ENCODE measurements around the gene SOHLH1. TPM values are rescaled to one million over a fixed set of nuclear protein-coding genes. Genes with fewer than 3 reads are reported as not detected.

Gene SOHLH1
- total RNA-seq, 1 donor, result not detected

DNA sequence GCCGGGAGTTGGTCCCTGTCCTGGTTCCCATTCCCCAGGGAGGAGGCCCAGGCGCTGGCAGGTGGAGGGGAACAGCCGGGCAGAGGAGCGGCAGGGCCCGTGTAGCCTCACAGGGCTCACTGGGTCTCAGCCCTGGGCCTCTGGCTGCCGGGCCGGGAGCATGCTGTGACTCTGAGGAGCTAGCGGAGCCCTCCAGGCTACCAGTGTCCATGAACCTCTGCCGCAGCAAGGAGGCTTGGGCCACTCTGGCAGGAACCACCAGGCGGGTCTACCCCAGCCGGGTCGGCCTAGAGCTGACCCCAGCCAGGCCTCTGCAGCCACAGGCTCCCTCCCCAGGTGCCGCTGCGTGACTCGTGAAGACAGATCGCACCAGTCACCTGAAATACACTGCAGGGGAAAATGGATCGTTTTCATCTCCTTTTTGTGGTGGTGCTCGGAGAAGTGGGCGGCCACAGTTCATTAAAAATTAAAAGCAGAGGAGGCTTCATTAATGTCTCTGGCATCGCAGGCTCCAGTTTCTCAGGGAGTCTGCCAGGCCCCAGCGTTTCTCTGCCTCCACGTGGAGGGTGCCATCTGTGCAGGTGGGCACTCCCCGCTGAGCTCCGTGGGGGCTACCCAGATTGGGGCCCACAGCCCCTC is 46.5 kb upstream of the SOHLH1 start:
- no peak overlapping the region for H3K4me2 ChIP-seq (ENCODE audit: insufficient read depth, low read length)
- no peak overlapping the region for H3K27ac ChIP-seq (ENCODE audit: low read depth, low read length)
- no peaks in the 10 kb centered on the region for H3K4me1 ChIP-seq (ENCODE audit: insufficient read depth, low read length)
- H4K20me1 ChIP-seq (ENCODE audit: insufficient read depth, low read length), result no peaks in the 10 kb centered on the region
- no peaks in the 10 kb centered on the region for H3K36me3 ChIP-seq (ENCODE audit: insufficient read depth, low read length)
- no peak overlapping the region for H2AFZ ChIP-seq (ENCODE audit: low read length)
- no peak overlapping the region for H3K4me3 ChIP-seq (ENCODE audit: insufficient read depth, low read length)
- H3K27me3 ChIP-seq (ENCODE audit: insufficient read depth, low read length), result no peaks in the 10 kb centered on the region
- DNase-seq (ENCODE audit: insufficient read length, low spot score, missing footprints), result no peak
- H3K9me3 ChIP-seq (ENCODE audit: low read depth, low read length), result no peaks in the 10 kb centered on the region
- no peaks in the 10 kb centered on the region for H3K79me2 ChIP-seq (ENCODE audit: insufficient read depth, low read length)
- TF ChIP-seq, protein P1, sequence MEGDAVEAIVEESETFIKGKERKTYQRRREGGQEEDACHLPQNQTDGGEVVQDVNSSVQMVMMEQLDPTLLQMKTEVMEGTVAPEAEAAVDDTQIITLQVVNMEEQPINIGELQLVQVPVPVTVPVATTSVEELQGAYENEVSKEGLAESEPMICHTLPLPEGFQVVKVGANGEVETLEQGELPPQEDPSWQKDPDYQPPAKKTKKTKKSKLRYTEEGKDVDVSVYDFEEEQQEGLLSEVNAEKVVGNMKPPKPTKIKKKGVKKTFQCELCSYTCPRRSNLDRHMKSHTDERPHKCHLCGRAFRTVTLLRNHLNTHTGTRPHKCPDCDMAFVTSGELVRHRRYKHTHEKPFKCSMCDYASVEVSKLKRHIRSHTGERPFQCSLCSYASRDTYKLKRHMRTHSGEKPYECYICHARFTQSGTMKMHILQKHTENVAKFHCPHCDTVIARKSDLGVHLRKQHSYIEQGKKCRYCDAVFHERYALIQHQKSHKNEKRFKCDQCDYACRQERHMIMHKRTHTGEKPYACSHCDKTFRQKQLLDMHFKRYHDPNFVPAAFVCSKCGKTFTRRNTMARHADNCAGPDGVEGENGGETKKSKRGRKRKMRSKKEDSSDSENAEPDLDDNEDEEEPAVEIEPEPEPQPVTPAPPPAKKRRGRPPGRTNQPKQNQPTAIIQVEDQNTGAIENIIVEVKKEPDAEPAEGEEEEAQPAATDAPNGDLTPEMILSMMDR (IDR thresholded peaks at IDR 0.05; ENCODE audit: extremely low read depth, low read depth, low read length), result no peak

DNA sequence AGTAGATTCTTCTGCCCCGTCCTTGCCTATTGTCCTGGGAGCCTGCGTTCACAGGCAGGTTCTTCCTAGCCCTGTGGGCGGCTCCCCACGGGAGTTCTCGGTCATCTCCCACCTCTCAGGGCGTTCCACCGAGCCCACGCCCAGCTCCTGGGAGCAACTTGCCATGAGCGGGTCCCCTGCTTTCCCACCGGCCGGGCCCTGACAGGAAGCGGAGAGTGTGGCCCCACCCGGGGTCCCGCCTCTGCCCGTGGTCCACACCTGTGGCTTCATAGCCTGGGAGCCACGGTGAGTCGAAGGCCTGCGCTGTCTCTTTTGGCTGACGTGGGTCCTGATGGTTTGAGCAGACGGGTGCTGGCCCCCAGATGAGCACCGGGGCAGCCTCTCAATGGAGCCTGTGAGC is 45.9 kb upstream of the SOHLH1 start:
- no peak overlapping the region for H3K4me2 ChIP-seq (ENCODE audit: insufficient read depth, low read length)
- no peak overlapping the region for H2AFZ ChIP-seq (ENCODE audit: low read length)
- H3K79me2 ChIP-seq (ENCODE audit: insufficient read depth, low read length), result no peaks in the 10 kb centered on the region
- H3K27ac ChIP-seq (ENCODE audit: low read depth, low read length), result no peak overlapping the region
- TF ChIP-seq, protein P1 (IDR thresholded peaks at IDR 0.05; ENCODE audit: extremely low read depth, low read depth, low read length), result no peak
- H4K20me1 ChIP-seq (ENCODE audit: insufficient read depth, low read length), result no peaks in the 10 kb centered on the region
- H3K36me3 ChIP-seq (ENCODE audit: insufficient read depth, low read length), result no peaks in the 10 kb centered on the region
- no peaks in the 10 kb centered on the region for H3K4me1 ChIP-seq (ENCODE audit: insufficient read depth, low read length)
- H3K27me3 ChIP-seq (ENCODE audit: insufficient read depth, low read length), result no peaks in the 10 kb centered on the region
- H3K4me3 ChIP-seq (ENCODE audit: insufficient read depth, low read length), result no peak overlapping the region
- DNase-seq (ENCODE audit: insufficient read length, low spot score, missing footprints), result no peak
- H3K9me3 ChIP-seq (ENCODE audit: low read depth, low read length), result no peaks in the 10 kb centered on the region

DNA sequence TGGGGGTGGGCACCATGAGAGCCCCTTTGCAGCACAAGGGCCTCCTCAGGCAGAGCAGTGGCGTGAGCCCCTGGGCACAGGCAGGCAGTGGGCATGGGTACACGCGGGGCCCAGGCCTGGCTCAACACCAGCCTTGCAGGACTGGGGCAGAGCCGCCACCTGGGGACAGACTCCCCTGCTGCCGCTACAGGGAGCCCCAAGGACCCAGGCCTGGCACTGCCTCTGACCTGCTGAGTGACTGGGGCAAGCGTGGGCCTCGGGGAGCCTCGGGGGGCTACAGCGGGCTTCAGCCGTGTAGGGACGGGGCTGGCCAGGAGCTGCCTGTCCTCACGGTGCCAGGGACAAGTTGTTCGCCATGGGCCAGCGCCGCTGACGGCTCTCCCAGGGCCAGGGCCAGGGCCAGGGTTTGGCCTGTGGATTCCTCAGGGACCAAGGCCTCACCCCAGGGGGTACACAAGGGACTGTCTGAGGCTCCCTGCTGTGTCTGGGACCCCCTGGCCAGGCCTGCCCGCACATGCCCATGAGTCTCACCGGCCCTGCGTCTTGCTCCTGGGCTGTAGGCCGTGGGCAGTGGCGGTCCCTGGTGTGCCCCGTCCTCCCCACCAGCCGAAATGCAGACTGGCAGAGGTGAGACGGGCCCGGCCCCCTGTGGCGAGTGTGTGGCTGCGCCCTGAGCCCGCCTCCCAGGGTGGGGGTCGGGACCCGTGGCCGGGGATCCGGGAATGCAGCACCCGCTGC is 45.2 kb upstream of the SOHLH1 start:
- Histone ChIP-seq H2AFZ (ENCODE audit: low read length) (no peak overlapping the region), H3K4me1 (ENCODE audit: insufficient read depth, low read length) (no peaks in the 10 kb centered on the region), H3K79me2 (ENCODE audit: insufficient read depth, low read length) (no peaks in the 10 kb centered on the region), H3K36me3 (ENCODE audit: insufficient read depth, low read length) (no peaks in the 10 kb centered on the region), H3K9me3 (ENCODE audit: low read depth, low read length) (no peaks in the 10 kb centered on the region), H3K27me3 (ENCODE audit: insufficient read depth, low read length) (no peaks in the 10 kb centered on the region), H3K27ac (ENCODE audit: low read depth, low read length) (no peak overlapping the region), H3K4me2 (ENCODE audit: insufficient read depth, low read length) (no peak overlapping the region), H3K4me3 (ENCODE audit: insufficient read depth, low read length) (no peak overlapping the region), H4K20me1 (ENCODE audit: insufficient read depth, low read length) (no peaks in the 10 kb centered on the region)
- no peak for DNase-seq (ENCODE audit: insufficient read length, low spot score, missing footprints)
- TF ChIP-seq, protein P1 (IDR thresholded peaks at IDR 0.05; ENCODE audit: extremely low read depth, low read depth, low read length), result no peak

DNA sequence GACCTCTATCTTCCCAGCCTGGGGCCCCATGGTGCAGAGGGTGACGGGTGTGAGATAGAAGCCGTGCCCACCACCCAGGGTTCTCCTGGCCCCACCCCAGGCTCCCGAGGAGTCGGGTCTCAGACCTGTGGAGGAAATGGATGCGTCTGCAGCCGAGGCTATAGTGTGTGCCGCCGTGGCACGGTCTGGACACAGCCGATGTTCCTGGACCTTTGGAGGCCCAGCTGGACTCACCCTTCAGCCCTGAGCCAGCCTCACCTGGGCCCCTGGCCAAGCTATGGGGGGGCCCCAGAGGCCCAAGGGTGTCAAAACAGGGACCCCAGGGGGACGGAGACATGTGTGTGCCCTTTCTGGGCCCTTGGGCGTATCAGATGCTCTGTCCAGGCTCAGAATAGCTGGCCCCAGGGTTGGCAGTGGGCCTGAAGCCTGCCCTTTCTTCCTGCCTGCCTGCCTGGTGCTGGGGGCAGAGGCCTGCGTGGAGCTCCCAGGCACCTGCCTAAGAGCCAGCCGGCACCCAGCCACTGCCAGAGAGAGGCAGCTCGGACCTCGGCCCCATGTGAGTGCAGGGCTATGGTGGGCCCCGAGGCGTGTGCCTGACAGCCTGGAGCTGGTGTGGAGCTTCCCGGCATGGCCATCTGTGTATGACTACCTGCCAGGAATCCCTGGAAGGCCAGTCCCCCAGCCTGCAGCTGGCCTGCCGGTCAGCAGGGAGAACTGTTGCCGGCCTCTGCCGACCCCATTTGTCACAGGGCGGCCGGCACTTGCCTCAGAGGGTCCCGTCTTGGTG is 44.5 kb upstream of the SOHLH1 start:
- no peak for DNase-seq (ENCODE audit: insufficient read length, low spot score, missing footprints)
- Histone ChIP-seq H2AFZ (ENCODE audit: low read length) (no peak overlapping the region), H3K4me2 (ENCODE audit: insufficient read depth, low read length) (no peak overlapping the region), H3K9me3 (ENCODE audit: low read depth, low read length) (no peaks in the 10 kb centered on the region), H3K4me3 (ENCODE audit: insufficient read depth, low read length) (no peak overlapping the region), H4K20me1 (ENCODE audit: insufficient read depth, low read length) (no peaks in the 10 kb centered on the region), H3K4me1 (ENCODE audit: insufficient read depth, low read length) (no peaks in the 10 kb centered on the region), H3K27me3 (ENCODE audit: insufficient read depth, low read length) (no peaks in the 10 kb centered on the region), H3K36me3 (ENCODE audit: insufficient read depth, low read length) (no peaks in the 10 kb centered on the region), H3K79me2 (ENCODE audit: insufficient read depth, low read length) (no peaks in the 10 kb centered on the region), H3K27ac (ENCODE audit: low read depth, low read length) (no peak overlapping the region)
- TF ChIP-seq, protein P1 (IDR thresholded peaks at IDR 0.05; ENCODE audit: extremely low read depth, low read depth, low read length), result no peak
